Measurements from ENCODE around the gene MKS1. TPM values are rescaled to one million over a fixed set of nuclear protein-coding genes. Genes with fewer than 3 reads are reported as not detected.
A peak's percentile ranks its signal among the peaks of the same experiment; 100 is the strongest.

Gene MKS1
- total RNA-seq, 1 experiment from 2014 or later: 26.8 TPM

DNA sequence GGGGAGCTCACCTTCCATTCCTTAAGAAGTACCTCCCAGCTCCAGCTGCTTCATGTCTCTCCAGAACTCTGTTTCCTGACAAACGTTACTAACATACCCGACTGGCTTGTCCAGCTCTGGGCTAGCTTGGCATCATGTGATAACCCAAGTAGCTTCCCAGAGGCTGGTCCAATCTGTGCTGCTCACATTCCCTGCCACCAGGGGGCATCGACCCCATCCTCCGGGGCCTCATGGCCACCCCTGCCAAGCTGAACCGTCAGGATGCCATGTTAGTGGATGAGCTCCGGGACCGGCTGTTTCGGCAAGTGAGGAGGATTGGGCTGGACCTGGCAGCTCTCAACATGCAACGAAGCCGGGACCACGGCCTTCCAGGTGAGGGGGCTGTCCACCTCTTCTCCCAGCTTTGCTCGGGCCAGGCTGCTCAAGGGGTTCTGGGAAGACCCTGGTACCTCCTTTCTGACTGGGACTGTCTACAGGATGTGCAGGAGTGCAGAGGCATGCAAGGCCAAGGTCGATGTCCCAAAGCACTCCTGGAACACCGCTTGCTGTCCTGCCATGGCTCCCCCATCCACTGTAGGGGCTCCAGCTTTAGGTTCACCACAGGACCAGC is 18.9 kb downstream of the MKS1 start:
- no peaks in the 10 kb centered on the region for H3K36me3 ChIP-seq (replicated peaks; ENCODE audit: control insufficient read depth, insufficient read depth, low read length)
- peak; percentile 89 for DNase-seq

GRCh38 chr17:58196610-58197009 is 22.4 kb downstream of the MKS1 start:
- no peaks in the 10 kb centered on the region for H3K36me3 ChIP-seq (replicated peaks; ENCODE audit: control insufficient read depth, insufficient read depth, low read length)
- peaks cover 2% of the 10 kb centered on the region; the same call in 1 of the 2 replicates for H3K27me3 ChIP-seq (ENCODE audit: control insufficient read depth, insufficient read depth, low read length)
- no peak for DNase-seq
- no peak overlapping the region for H3K4me3 ChIP-seq (ENCODE audit: insufficient read depth, low read depth, low read length)

More for the DNA sequence above, 18.9 kb downstream of the MKS1 start:
- Histone ChIP-seq H3K4me3 (ENCODE audit: insufficient read depth, low read depth, low read length) (no peak overlapping the region), H3K27me3 (ENCODE audit: control insufficient read depth, insufficient read depth, low read length) (peaks cover 2% of the 10 kb centered on the region; the same call in 1 of the 2 replicates)

- Histone ChIP-seq H3K27me3 (ENCODE audit: control insufficient read depth, insufficient read depth, low read length) (peaks cover 2% of the 10 kb centered on the region; the same call in 1 of the 2 replicates), H3K36me3 (replicated peaks; ENCODE audit: control insufficient read depth, insufficient read depth, low read length) (no peaks in the 10 kb centered on the region), H3K4me3 (ENCODE audit: insufficient read depth, low read depth, low read length) (no peak overlapping the region)
- DNase-seq: no peak
Observed at GRCh38 chr17:58195518-58196123, 23.4 kb downstream of the MKS1 start.

GRCh38 chr17:58193641-58194255 is 25.3 kb downstream of the MKS1 start:
- no peaks in the 10 kb centered on the region; the same call in 1 of the 2 replicates for H3K27me3 ChIP-seq (ENCODE audit: control insufficient read depth, insufficient read depth, low read length)
- peak; percentile 84 for DNase-seq
- H3K4me3 ChIP-seq (ENCODE audit: insufficient read depth, low read depth, low read length): no peak overlapping the region
- H3K36me3 ChIP-seq (replicated peaks; ENCODE audit: control insufficient read depth, insufficient read depth, low read length): no peaks in the 10 kb centered on the region

- peak; percentile 43 for DNase-seq
- Histone ChIP-seq H3K36me3 (replicated peaks; ENCODE audit: control insufficient read depth, insufficient read depth, low read length) (no peaks in the 10 kb centered on the region), H3K27me3 (ENCODE audit: control insufficient read depth, insufficient read depth, low read length) (no peaks in the 10 kb centered on the region), H3K4me3 (ENCODE audit: insufficient read depth, low read depth, low read length) (no peak within 1 kb of the TSS)
Observed at GRCh38 chr17:58192612-58193011, 26.4 kb downstream of the MKS1 start, which contains the start of gene EPX. TSS of gene EPX (plus strand) at chr17:58192726. CDS start at chr17:58192847, 121 bp downstream.

- no peak overlapping the region for H3K4me3 ChIP-seq (ENCODE audit: insufficient read depth, low read depth, low read length)
- peak; percentile 41 for DNase-seq
- no peaks in the 10 kb centered on the region for H3K36me3 ChIP-seq (replicated peaks; ENCODE audit: control insufficient read depth, insufficient read depth, low read length)
- no peaks in the 10 kb centered on the region; the same call in 1 of the 2 replicates for H3K27me3 ChIP-seq (ENCODE audit: control insufficient read depth, insufficient read depth, low read length)
Observed at GRCh38 chr17:58191241-58191896, 27.7 kb downstream of the MKS1 start.

DNA sequence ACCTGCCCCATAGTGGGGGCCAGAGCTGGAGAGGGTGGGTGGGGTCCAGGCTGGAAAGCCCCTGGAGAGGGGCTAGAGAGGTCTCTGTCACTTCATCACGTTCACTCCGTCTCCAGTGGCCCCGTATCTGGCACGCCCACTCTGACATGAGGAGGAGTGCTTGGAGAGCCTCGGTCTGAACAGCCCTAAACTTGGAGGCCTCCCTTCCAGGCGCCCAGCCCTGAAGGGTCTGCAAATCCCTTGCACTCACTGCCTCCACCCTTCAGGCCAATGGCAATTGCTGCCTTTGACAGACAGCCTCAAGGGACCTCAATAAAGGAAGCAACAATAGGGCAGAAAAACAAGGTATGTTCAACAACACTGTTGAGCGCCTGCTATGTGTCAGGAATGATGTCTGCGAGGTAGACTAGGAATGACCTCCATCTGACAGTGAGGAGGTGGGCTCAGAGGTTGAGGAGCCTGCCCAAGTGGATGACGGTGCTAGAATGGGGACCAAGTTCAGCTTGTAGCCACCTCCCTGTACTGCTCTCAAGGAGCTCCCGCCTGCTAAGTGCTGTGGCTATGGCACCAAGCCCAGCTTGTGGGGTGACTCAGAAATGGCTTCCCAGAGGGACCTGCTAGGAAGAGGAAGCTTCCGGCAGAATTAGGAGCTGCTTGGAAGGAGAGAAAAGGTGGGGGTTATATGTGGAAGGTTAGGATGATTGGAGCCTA is 29.5 kb downstream of the MKS1 start:
- DNase-seq: no peak
- Histone ChIP-seq H3K36me3 (replicated peaks; ENCODE audit: control insufficient read depth, insufficient read depth, low read length) (no peaks in the 10 kb centered on the region), H3K27me3 (ENCODE audit: control insufficient read depth, insufficient read depth, low read length) (no peaks in the 10 kb centered on the region; the same call in 1 of the 2 replicates), H3K4me3 (ENCODE audit: insufficient read depth, low read depth, low read length) (no peak overlapping the region)

DNA sequence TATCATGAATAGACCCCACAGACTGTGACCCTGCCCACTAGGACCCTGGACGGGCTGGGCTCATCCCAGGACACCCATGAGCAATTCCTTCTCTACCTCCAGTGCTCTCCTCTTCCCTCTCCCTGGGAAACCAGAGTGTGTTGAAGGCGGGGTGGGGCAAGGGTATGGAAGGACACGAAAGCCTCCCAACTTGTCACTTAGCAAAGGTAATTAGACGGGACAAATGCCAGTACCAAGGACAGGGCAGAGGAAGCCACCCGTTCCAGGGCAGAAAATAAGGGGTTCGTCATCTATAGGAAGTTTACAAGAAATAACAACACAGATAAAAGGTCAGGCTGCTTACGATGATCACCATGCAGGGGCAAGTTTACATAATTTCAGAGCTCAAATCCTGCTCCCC is 31.4 kb downstream of the MKS1 start:
- Histone ChIP-seq H3K4me3 (ENCODE audit: insufficient read depth, low read depth, low read length) (no peak overlapping the region), H3K27me3 (ENCODE audit: control insufficient read depth, insufficient read depth, low read length) (no peaks in the 10 kb centered on the region; the same call in 1 of the 2 replicates), H3K36me3 (replicated peaks; ENCODE audit: control insufficient read depth, insufficient read depth, low read length) (no peaks in the 10 kb centered on the region)
- no peak for DNase-seq

- H3K27me3 ChIP-seq (ENCODE audit: control insufficient read depth, insufficient read depth, low read length): no peaks in the 10 kb centered on the region; the same call in 1 of the 2 replicates
- no peak for DNase-seq
- no peak overlapping the region for H3K4me3 ChIP-seq (ENCODE audit: insufficient read depth, low read depth, low read length)
- no peaks in the 10 kb centered on the region for H3K36me3 ChIP-seq (replicated peaks; ENCODE audit: control insufficient read depth, insufficient read depth, low read length)
Observed at GRCh38 chr17:58187063-58187462, 32.0 kb downstream of the MKS1 start.

- no peak overlapping the region for H3K4me3 ChIP-seq (ENCODE audit: insufficient read depth, low read depth, low read length)
- no peaks in the 10 kb centered on the region for H3K36me3 ChIP-seq (replicated peaks; ENCODE audit: control insufficient read depth, insufficient read depth, low read length)
- DNase-seq: no peak
- no peaks in the 10 kb centered on the region; the same call in 1 of the 2 replicates for H3K27me3 ChIP-seq (ENCODE audit: control insufficient read depth, insufficient read depth, low read length)
Observed at GRCh38 chr17:58186591-58186990, 32.5 kb downstream of the MKS1 start.

- H3K4me3 ChIP-seq (ENCODE audit: insufficient read depth, low read depth, low read length): no peak overlapping the region
Observed at GRCh38 chr17:58184986-58185761, 33.9 kb downstream of the MKS1 start.

GRCh38 chr17:58184308-58184985 is 34.6 kb downstream of the MKS1 start:
- H3K27me3 ChIP-seq (ENCODE audit: control insufficient read depth, insufficient read depth, low read length): no peaks in the 10 kb centered on the region; the same call in 1 of the 2 replicates
- no peak overlapping the region for H3K4me3 ChIP-seq (ENCODE audit: insufficient read depth, low read depth, low read length)
- no peaks in the 10 kb centered on the region for H3K36me3 ChIP-seq (replicated peaks; ENCODE audit: control insufficient read depth, insufficient read depth, low read length)
- DNase-seq: peak; percentile 68

More at GRCh38 chr17:58184986-58185761, 33.9 kb downstream of the MKS1 start:
- DNase-seq: peak; percentile 30
- Histone ChIP-seq H3K27me3 (ENCODE audit: control insufficient read depth, insufficient read depth, low read length) (no peaks in the 10 kb centered on the region; the same call in 1 of the 2 replicates), H3K36me3 (replicated peaks; ENCODE audit: control insufficient read depth, insufficient read depth, low read length) (no peaks in the 10 kb centered on the region)

GRCh38 chr17:58183514-58183913 is 35.5 kb downstream of the MKS1 start:
- H3K27me3 ChIP-seq (ENCODE audit: control insufficient read depth, insufficient read depth, low read length): no peaks in the 10 kb centered on the region; the same call in 1 of the 2 replicates
- H3K4me3 ChIP-seq (ENCODE audit: insufficient read depth, low read depth, low read length): no peak overlapping the region
- DNase-seq: no peak
- no peaks in the 10 kb centered on the region for H3K36me3 ChIP-seq (replicated peaks; ENCODE audit: control insufficient read depth, insufficient read depth, low read length)

All from H7 (cell line).